DND-41 (cell line): ENCODE data around the gene KLF3.

Experiments used
- ATAC-seq: fragments of 200-7000 bp; cut with Tn5 transposase; 3 replicates; pipeline ENCODE4 v1.9.1; 2021; ENCODE audit warnings: low read depth; ENCODE audit not compliant: insufficient read depth
- DNase-seq: peaks from one replicate; pipeline ENCODE4 v3.0.0-alpha.2; 2020
- H2AFZ ChIP-seq: 2 replicates; pipeline ENCODE4 v1.6.0; 2012; ENCODE audit warnings: low read depth, low read length
- H3K27ac ChIP-seq: 2 replicates; pipeline ENCODE4 v1.5.1; 2012; ENCODE audit warnings: low read length, inconsistent platforms
- H3K27me3 ChIP-seq: fragments of 200-600 bp; sonication (generic); 2 replicates; pipeline ENCODE4 v1.6.0; 2012; ENCODE audit warnings: low read length, mild to moderate bottlenecking, inconsistent platforms; ENCODE audit not compliant: insufficient read depth, poor library complexity
- H3K36me3 ChIP-seq: 2 replicates; pipeline ENCODE4 v1.5.1; 2012; ENCODE audit warnings: low read length, inconsistent platforms; ENCODE audit not compliant: insufficient read depth
- H3K4me1 ChIP-seq: 2 replicates; pipeline ENCODE4 v1.5.1; 2012; ENCODE audit warnings: mild to moderate bottlenecking, low read length; ENCODE audit not compliant: insufficient read depth
- H3K4me2 ChIP-seq: 2 replicates; pipeline ENCODE4 v1.6.0; 2012; ENCODE audit warnings: mild to moderate bottlenecking, moderate library complexity, low read length, inconsistent platforms; ENCODE audit not compliant: insufficient read depth
- H3K4me3 ChIP-seq, 2 experiments: fragments of 200-600 bp in 1 of 2; shearing (Covaris generic) in 1 of 2; 2 replicates each; pipeline ENCODE4 v1.5.1; 2012 to 2016; ENCODE audit warnings: inconsistent platforms in 2 of 2, low read length in 2 of 2, mild to moderate bottlenecking in 2 of 2, low read depth in 1 of 2, moderate library complexity in 1 of 2
- H3K79me2 ChIP-seq: 2 replicates; pipeline ENCODE4 v1.6.0; 2012; ENCODE audit warnings: low read length, inconsistent platforms; ENCODE audit not compliant: insufficient read depth
- H3K9ac ChIP-seq: 2 replicates; pipeline ENCODE4 v1.6.0; 2012; ENCODE audit warnings: low read depth, mild to moderate bottlenecking, inconsistent platforms, low read length, moderate library complexity
- H3K9me3 ChIP-seq: 2 replicates; pipeline ENCODE4 v1.5.1; 2012; ENCODE audit warnings: low read length, moderate library complexity, mild to moderate bottlenecking, inconsistent platforms; ENCODE audit not compliant: insufficient read depth, severe bottlenecking
- H4K20me1 ChIP-seq: 2 replicates; pipeline ENCODE4 v1.6.0; 2012; ENCODE audit warnings: low read length; ENCODE audit not compliant: insufficient read depth
- CTCF ChIP-seq: IDR thresholded peaks from 2 replicates; pipeline ENCODE4 v1.5.1; 2012; ENCODE audit warnings: borderline replicate concordance, low read length, moderate library complexity, mild to moderate bottlenecking; ENCODE audit not compliant: poor library complexity, severe bottlenecking; ENCODE audit errors: extremely low read depth
- EZH2 ChIP-seq: IDR thresholded peaks from 3 replicates; pipeline ENCODE4 v1.6.1; 2012; ENCODE audit warnings: borderline replicate concordance, low read depth, mild to moderate bottlenecking, moderate library complexity, low read length, inconsistent platforms; ENCODE audit not compliant: severe bottlenecking

Gene KLF3

GRCh38 chr4:38670939-38671591 is 7.1 kb downstream of the KLF3 start:
- no peak overlapping the region for H3K4me3 ChIP-seq
- peaks cover 3% of the 10 kb centered on the region for H4K20me1 ChIP-seq
- H3K36me3 ChIP-seq: no peaks in the 10 kb centered on the region
- ATAC-seq (no peak), DNase-seq (no peak)
- H2AFZ ChIP-seq: no peak overlapping the region
- no peak overlapping the region for H3K4me2 ChIP-seq
- H3K4me1 ChIP-seq: peaks cover 14% of the 10 kb centered on the region
- peaks cover 27% of the 10 kb centered on the region for H3K27me3 ChIP-seq
- peaks cover 18% of the 10 kb centered on the region for H3K79me2 ChIP-seq
- H3K9me3 ChIP-seq: no peaks in the 10 kb centered on the region
- no peak for TF ChIP-seq EZH2
- no peak for TF ChIP-seq CTCF
- no peak overlapping the region for H3K9ac ChIP-seq
- no peak overlapping the region for H3K27ac ChIP-seq

GRCh38 chr4:38671592-38671940 is 7.6 kb downstream of the KLF3 start:
- Histone ChIP-seq H3K9ac (no peak overlapping the region), H3K27me3 (peaks cover 22% of the 10 kb centered on the region), H2AFZ (no peak overlapping the region), H3K4me3 (no peak overlapping the region), H3K36me3 (no peaks in the 10 kb centered on the region), H3K79me2 (peaks cover 18% of the 10 kb centered on the region), H4K20me1 (peaks cover 3% of the 10 kb centered on the region), H3K27ac (no peak overlapping the region), H3K4me2 (no peak overlapping the region), H3K9me3 (no peaks in the 10 kb centered on the region), H3K4me1 (peaks cover 12% of the 10 kb centered on the region)
- ATAC-seq (no peak), DNase-seq (no peak)
- TF ChIP-seq EZH2 (no peak), CTCF (no peak)

DNA sequence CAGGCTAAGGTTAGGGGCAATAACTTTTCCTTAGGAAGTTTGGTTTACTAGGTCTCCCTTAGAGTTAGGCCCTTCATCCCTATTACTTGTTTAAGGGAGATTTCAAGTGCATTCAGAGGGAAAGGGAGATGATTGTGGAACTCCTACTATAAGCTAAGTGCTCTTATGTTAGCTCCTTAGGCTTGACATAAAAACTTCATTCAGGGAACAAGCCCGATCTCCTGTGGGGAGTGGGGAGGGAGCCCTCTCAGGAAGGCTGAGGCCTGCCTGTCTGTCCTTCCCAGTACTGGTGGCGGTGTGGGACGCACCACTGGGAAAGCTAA is 8.0 kb downstream of the KLF3 start:
- H3K4me1 ChIP-seq: peaks cover 8% of the 10 kb centered on the region
- no peak for DNase-seq
- H4K20me1 ChIP-seq: peaks cover 3% of the 10 kb centered on the region
- H3K36me3 ChIP-seq: no peaks in the 10 kb centered on the region
- H3K4me3 ChIP-seq: no peak overlapping the region
- ATAC-seq: no peak
- no peak for TF ChIP-seq EZH2
- no peak for TF ChIP-seq CTCF
- H3K27ac ChIP-seq: no peak overlapping the region
- no peak overlapping the region for H3K4me2 ChIP-seq
- H3K27me3 ChIP-seq: peaks cover 18% of the 10 kb centered on the region
- H3K79me2 ChIP-seq: peaks cover 18% of the 10 kb centered on the region
- H2AFZ ChIP-seq: no peak overlapping the region
- no peak overlapping the region for H3K9ac ChIP-seq
- H3K9me3 ChIP-seq: no peaks in the 10 kb centered on the region
